GM21825 (cell line): Measurements from ENCODE around the gene LDLRAD2.
A peak's percentile ranks its signal among the peaks of the same experiment; 100 is the strongest.
"Not testable (repeated sequence)": the region's sequence is repeated elsewhere in the genome, so short reads cannot be mapped to it uniquely, and the experiment has no call there.

Experiments used
- ATAC-seq: cut with Tn5 transposase; IDR thresholded peaks from one replicate; pipeline ENCODE4 v1.9.1; 2021; ENCODE audit warnings: mild to moderate bottlenecking, moderate library complexity; ENCODE audit not compliant: unreplicated experiment

The LDLRAD2 gene

GRCh38 chr1:21811875-21812305, at the start of gene LDLRAD2:
TSS of gene LDLRAD2 (plus strand) at chr1:21812265. CDS start at chr1:21812452, 187 bp downstream.
- no peak for ATAC-seq

- ATAC-seq, result no peak
These were observed 48.8 kb upstream of the LDLRAD2 start for GRCh38 chr1:21763236-21763635.

- no peak for ATAC-seq
These were observed 48.2 kb upstream of the LDLRAD2 start for GRCh38 chr1:21763694-21764419.

- ATAC-seq, result no peak
These were observed 47.2 kb upstream of the LDLRAD2 start for GRCh38 chr1:21764615-21765423.

GRCh38 chr1:21766210-21766609, 45.9 kb upstream of the LDLRAD2 start:
- no peak for ATAC-seq

- ATAC-seq, result not testable (repeated sequence)
These were observed 45.0 kb upstream of the LDLRAD2 start for GRCh38 chr1:21767106-21767505.

DNA sequence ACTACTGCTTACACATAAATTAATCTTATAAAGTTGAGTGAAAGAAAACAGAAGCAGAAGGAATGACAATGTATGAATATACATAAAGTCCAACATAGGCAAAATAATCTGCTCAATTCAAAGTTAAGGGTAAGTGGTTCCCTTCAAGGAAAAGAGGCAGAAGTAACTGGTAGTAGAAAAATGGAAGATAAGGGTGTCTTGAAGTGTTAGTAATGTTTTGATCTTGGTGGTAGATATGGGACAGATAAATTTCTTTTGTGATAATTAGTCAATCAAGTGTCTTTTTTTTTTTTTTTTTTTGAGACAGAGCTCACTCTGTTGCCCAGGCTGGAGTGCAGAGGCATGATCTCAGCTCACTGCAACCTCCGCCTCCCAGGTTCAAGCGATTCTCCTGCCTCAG, 41.9 kb upstream of the LDLRAD2 start:
- no peak for ATAC-seq

GRCh38 chr1:21770602-21771001, 41.5 kb upstream of the LDLRAD2 start:
- not testable (repeated sequence) for ATAC-seq

GRCh38 chr1:21771672-21772071, 40.4 kb upstream of the LDLRAD2 start:
- not testable (repeated sequence) for ATAC-seq

- no peak for ATAC-seq
These were observed 38.5 kb upstream of the LDLRAD2 start for GRCh38 chr1:21773585-21773984.

GRCh38 chr1:21774835-21775549, 37.1 kb upstream of the LDLRAD2 start:
- no peak for ATAC-seq

- no peak for ATAC-seq
These were observed 36.5 kb upstream of the LDLRAD2 start for GRCh38 chr1:21775550-21775914.

DNA sequence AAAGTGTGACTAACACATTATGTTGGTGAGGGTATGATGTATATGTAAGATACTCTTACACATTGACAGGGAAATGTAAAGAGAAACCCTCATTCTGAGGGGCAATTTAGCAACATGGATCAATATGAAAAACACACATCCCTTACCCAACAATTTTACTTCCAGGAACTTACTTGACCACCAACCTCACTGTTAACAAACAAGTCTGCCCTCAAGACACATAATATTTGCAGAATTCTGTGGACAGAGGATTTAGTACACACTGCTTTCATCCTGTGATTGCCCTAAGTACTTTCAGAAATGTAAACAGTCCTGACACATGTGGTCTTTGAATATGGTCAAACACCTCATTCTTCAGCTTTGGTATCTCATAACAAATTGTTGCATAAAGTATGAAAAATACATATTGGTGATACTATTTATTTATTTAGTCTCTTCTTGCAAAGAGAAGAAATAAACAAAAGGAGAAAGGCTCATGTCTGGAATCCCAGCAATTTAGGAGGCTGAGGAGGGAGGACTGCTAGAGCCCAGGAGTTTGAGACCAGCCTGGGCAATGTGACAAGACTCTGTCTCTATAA, 36.0 kb upstream of the LDLRAD2 start:
- ATAC-seq, result no peak

DNA sequence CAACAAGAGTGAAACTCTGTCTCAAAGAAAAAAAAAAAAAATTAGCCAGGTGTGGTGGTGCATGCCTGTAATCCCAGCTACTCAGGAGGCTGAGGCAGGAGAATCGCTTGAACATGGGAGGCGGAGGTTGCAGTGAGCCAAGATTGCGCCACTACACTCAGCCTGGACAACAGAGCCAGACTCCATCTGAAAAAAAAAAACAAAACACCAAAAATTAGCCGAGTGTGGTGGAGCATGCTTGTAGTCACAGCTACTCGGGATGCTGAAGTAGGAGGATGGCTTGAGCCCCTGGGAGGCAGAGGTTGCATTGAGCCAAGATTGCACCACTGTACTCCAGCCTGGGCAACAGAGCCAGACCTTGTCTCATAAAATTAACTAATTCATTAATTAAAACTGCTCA, 35.1 kb upstream of the LDLRAD2 start:
- ATAC-seq, result not testable (repeated sequence)

DNA sequence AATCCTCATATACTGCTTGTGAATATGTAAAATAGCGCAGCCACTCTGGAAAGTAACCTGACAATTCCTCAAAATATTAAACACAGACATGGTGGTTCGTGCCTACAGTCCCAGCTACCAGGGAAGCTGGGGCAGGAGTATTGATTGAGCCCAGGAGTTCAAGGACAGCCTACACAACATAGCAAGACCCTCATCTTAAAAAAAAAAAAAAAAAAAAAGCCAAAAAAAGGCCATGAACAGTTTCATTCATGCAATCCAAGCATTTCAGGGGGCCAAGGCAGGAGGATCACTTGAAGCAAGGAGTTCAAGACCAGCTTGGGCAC, 33.7 kb upstream of the LDLRAD2 start:
- ATAC-seq, result no peak

GRCh38 chr1:21779613-21780521, 32.2 kb upstream of the LDLRAD2 start:
- peak; percentile 20 for ATAC-seq

DNA sequence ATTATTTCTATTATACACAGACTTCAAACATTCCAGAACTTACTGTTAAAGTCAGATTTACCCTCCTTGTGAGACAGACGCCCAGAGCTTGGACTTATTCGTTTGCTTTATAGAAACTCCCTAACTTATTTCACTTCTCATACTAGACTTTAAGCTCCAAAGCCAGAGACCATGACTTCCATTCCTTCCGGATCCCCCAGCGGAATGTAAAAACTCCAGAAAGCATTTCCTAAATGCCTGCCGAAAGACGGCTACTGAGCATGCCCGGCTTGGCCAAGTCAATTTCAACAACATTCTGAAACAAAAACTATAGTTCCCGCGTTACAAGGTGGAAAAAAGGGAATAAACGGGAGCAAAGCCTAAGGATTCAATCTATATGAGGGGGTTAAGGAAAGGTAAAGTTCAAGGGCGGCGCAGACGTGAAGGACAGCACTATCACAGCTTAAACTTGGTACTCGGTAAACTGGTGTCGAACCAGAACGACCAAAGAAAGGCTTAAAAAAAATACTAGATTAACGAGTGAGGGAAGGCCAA, 30.2 kb upstream of the LDLRAD2 start:
- ATAC-seq, result no peak

DNA sequence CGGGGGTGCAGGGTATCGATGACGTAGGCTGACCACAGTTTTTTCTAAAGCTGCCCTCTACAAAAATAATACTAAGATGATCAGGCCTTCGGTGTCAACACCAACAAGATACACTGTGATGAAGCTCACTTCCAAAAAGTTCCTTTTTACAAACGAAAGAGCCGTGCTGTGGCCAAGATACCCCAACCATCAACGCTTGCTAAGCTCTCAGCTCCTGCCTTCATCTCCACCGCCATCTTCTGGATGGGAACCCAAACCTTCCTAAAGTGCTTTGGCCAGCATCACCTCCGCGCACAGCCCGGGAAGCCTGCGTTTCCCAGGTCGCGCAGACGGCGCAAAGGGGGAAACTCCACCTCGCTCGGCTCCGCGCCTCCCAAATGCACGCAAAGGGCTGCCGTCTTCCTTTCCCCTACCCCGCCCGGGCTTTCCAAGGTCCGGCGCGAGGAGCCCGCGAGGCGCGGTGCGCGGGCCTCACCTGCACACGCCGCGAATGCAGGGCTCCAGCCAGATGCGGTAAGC, 29.7 kb upstream of the LDLRAD2 start:
- ATAC-seq, result peak; percentile 15

GRCh38 chr1:21782868-21783678, 29.0 kb upstream of the LDLRAD2 start, which contains the start of gene USP48:
TSS of gene USP48 (minus strand) at chr1:21783149. CDS start at chr1:21782957, 192 bp downstream.
- peak; percentile 63 for ATAC-seq
